ENCODE data around the gene IL1F10. TPM values are rescaled to one million over a fixed set of nuclear protein-coding genes. Genes with fewer than 3 reads are reported as not detected.

IL1F10 gene
- total RNA-seq, 4 donors from 2014 or later: 0.53 TPM; not detected in 3

GRCh38 chr2:113060796-113061195, 7.0 kb upstream of the IL1F10 start:
- Histone ChIP-seq H3K9me3 (peaks cover 0 to 8% (median 0%) of the 10 kb centered on the region in 3 donors), H3K36me3 (no peaks in the 10 kb centered on the region), H3K27me3 (no peaks in the 10 kb centered on the region), H3K4me3 (no peak overlapping the region), H3K4me1 (peaks cover 0 to 22% (median 0%) of the 10 kb centered on the region in 3 donors), H3K27ac (no peak overlapping the region)
- no peak for TF ChIP-seq POLR2A (IDR thresholded peaks at IDR 0.05)
- intact Hi-C loops (cut with DNase I): no loop called here
- no peak for DNase-seq
- WGBS, 2 donors: 44% methylated on average over 1 of the region's 1 CpG; no CpG with 5 or more reads in 1 of the 2 donors

- Histone ChIP-seq H3K4me1 (peaks cover 0 to 22% (median 0%) of the 10 kb centered on the region in 3 donors), H3K9me3 (peaks cover 0 to 3% (median 0%) of the 10 kb centered on the region in 3 donors), H3K36me3 (no peaks in the 10 kb centered on the region), H3K4me3 (no peak overlapping the region), H3K27me3 (no peaks in the 10 kb centered on the region), H3K27ac (no peak overlapping the region)
- WGBS, 2 donors: 100% methylated on average over 1 of the region's 2 CpGs
- intact Hi-C loops (cut with DNase I): no loop called here
- TF ChIP-seq POLR2A (IDR thresholded peaks at IDR 0.05) (no peak), CTCF (IDR thresholded peaks at IDR 0.05) (no peak)
- DNase-seq: no peak
Measured at GRCh38 chr2:113061241-113061640, 6.5 kb upstream of the IL1F10 start.

GRCh38 chr2:113061896-113062770, 5.6 kb upstream of the IL1F10 start:
- Histone ChIP-seq H3K4me1 (peaks cover 0 to 22% (median 0%) of the 10 kb centered on the region in 3 donors), H3K27ac (no peak overlapping the region), H3K9me3 (no peaks in the 10 kb centered on the region), H3K27me3 (no peaks in the 10 kb centered on the region), H3K36me3 (no peaks in the 10 kb centered on the region), H3K4me3 (no peak overlapping the region)
- WGBS, 2 donors: 73 to 86% methylated on average over 5 to 9 of the region's 18 CpGs
- TF ChIP-seq CTCF (IDR thresholded peaks at IDR 0.05) (no peak), POLR2A (IDR thresholded peaks at IDR 0.05) (no peak)
- no peak for DNase-seq
- intact Hi-C loops (cut with DNase I): no loop called here

- H3K36me3 ChIP-seq: no peaks in the 10 kb centered on the region
- no peaks in the 10 kb centered on the region for H3K9me3 ChIP-seq
- TF ChIP-seq CTCF (IDR thresholded peaks at IDR 0.05) (no peak), POLR2A (IDR thresholded peaks at IDR 0.05) (no peak)
- intact Hi-C loops (cut with DNase I): no loop called here
- H3K4me1 ChIP-seq: peaks cover 0 to 13% (median 0%) of the 10 kb centered on the region in 3 donors
- WGBS, 2 donors: 73 to 86% methylated on average over 5 of the region's 5 CpGs
- no peaks in the 10 kb centered on the region for H3K27me3 ChIP-seq
- DNase-seq: no peak
- H3K27ac ChIP-seq: no peak overlapping the region
- no peak overlapping the region for H3K4me3 ChIP-seq
Measured at GRCh38 chr2:113064281-113064680, 3.5 kb upstream of the IL1F10 start.

GRCh38 chr2:113064898-113065297, 2.9 kb upstream of the IL1F10 start:
- H3K4me3 ChIP-seq: no peak overlapping the region
- H3K4me1 ChIP-seq: peaks cover 0 to 17% (median 0%) of the 10 kb centered on the region in 3 donors
- TF ChIP-seq CTCF (IDR thresholded peaks at IDR 0.05) (no peak), POLR2A (IDR thresholded peaks at IDR 0.05) (no peak)
- 73 to 86% methylated on average over 1 of the region's 1 CpG for WGBS, 2 donors
- no peaks in the 10 kb centered on the region for H3K27me3 ChIP-seq
- no peaks in the 10 kb centered on the region for H3K36me3 ChIP-seq
- no peak for DNase-seq
- H3K9me3 ChIP-seq: no peaks in the 10 kb centered on the region
- intact Hi-C loops (cut with DNase I): no loop called here
- no peak overlapping the region for H3K27ac ChIP-seq

Measured in esophagus squamous epithelium (tissue), 5 donors.